H1 (cell line): ENCODE data around the gene OR2AG2. TPM values are rescaled to one million over a fixed set of nuclear protein-coding genes. Genes with fewer than 3 reads are reported as not detected.

ENCODE experiments used
- CHD7 ChIP-seq: fragments of 300-600 bp; sonication (generic); IDR thresholded peaks from 2 replicates; pipeline ENCODE4 v1.7.1; 2012; ENCODE audit warnings: low read length, moderate library complexity, mild to moderate bottlenecking, inconsistent platforms; ENCODE audit not compliant: insufficient replicate concordance
- CTCF ChIP-seq, 3 experiments: IDR thresholded peaks; 1 replicate in 2 of 3; 2 replicates in 1 of 3; pipeline versions ENCODE4 v1.5.1 to v1.6.1; 2011; ENCODE audit warnings: low read length in 3 of 3, mild to moderate bottlenecking in 3 of 3, inconsistent platforms in 2 of 3, low read depth in 1 of 3, moderate library complexity in 1 of 3; ENCODE audit not compliant: insufficient read depth in 1 of 3; ENCODE audit errors: control extremely low read depth in 1 of 3
- RNF2 ChIP-seq: fragments of 200-900, 300-1000 bp; sonication (generic); IDR thresholded peaks from 2 replicates; pipeline ENCODE4 v1.7.1; 2016; ENCODE audit warnings: borderline replicate concordance, low read depth, mild to moderate bottlenecking, antibody characterized with exemption, low read length; ENCODE audit not compliant: poor library complexity, severe bottlenecking; ENCODE audit errors: missing control alignments
- TAF7 ChIP-seq: optimal IDR thresholded peaks from 2 replicates; pipeline ENCODE3; 2011; ENCODE audit warnings: low read depth, mild to moderate bottlenecking, inconsistent platforms, low read length, moderate library complexity, borderline replicate concordance
- USF2 ChIP-seq: IDR thresholded peaks from 2 replicates; pipeline ENCODE4 v1.6.1; 2011; ENCODE audit warnings: low read length, improper control_type of control experiment
- polyA plus RNA-seq, 7 experiments: library from polyadenylated mRNA; depleted of rRNA in 3 of 7; stranded (reverse) in 5 of 7; unstranded in 2 of 7; fragments of >200 nt in 5 of 7; fragments of 200-250 nt in 2 of 7; gene quantifications; 1 replicate in 5 of 7; 2 replicates in 1 of 7; 4 replicates in 1 of 7; pipeline versions ENCODE4 v1.2.1 to v1.2.3, GENCODE V29; 2011 to 2013; ENCODE audit warnings: missing spikeins in 2 of 7, mixed read lengths in 2 of 7
- total RNA-seq: library from RNA; stranded (reverse); fragmentation: NEBNext Ultra II Directional; extraction: Animal tissue kit (Norgen Biotek cat#: 25700); gene quantifications from 2 replicates; pipeline ENCODE4 v1.2.1, GENCODE V29; 2021

Gene OR2AG2
- total and polyA plus RNA-seq, 2 of the 8 experiments (the other 6 are each of a cell fraction or from before 2014, with no cell fraction given) = 0.22 to 0.74 TPM

GRCh38 chr11:6738590-6738989, 33.2 kb downstream of the OR2AG2 start (continued):
- no peak for TF ChIP-seq CHD7
- TF ChIP-seq USF2 = no peak
- TF ChIP-seq TAF7 = no peak
- no peak for TF ChIP-seq RNF2
- no peak for TF ChIP-seq CTCF (IDR thresholded peaks at IDR 0.05; ENCODE audit: control extremely low read depth in 1 of 3, insufficient read depth in 1 of 3, low read depth in 1 of 3, low read length in 3 of 3)
